Measurements from ENCODE around the gene CD8A.
"Not testable (repeated sequence)": the region's sequence is repeated elsewhere in the genome, so short reads cannot be mapped to it uniquely, and the experiment has no call there.

- not testable (repeated sequence) for TF ChIP-seq POLR2A (IDR thresholded peaks at IDR 0.05; ENCODE audit: low read depth, low read length); POLR2AphosphoS5 (IDR thresholded peaks at IDR 0.05; ENCODE audit: low read depth, low read length); TAF1 (IDR thresholded peaks at IDR 0.05; ENCODE audit: borderline replicate concordance, low read depth, low read length)
Observed at GRCh38 chr2:86739889-86740288, 50.8 kb downstream of the CD8A start.

Measured in GM12892 (cell line).